A549 (cell line): Measurements from ENCODE around the gene MYH11. TPM values are rescaled to one million over a fixed set of nuclear protein-coding genes. Genes with fewer than 3 reads are reported as not detected.

Experiments
- ATAC-seq, 2 experiments: fragments of 200-7000 bp in 1 of 2; fragments of >200 bp in 1 of 2; cut with Nextera tagmentation in 1 of 2; cut with Tn5 transposase in 1 of 2; 3 replicates each; pipeline versions ENCODE4 v1.8.0 to v1.9.1; 2018 to 2020; ENCODE audit warnings: mild to moderate bottlenecking in 1 of 2, moderate library complexity in 1 of 2
- CTCF ChIA-PET: fragments of 300-600 bp; sonication (Branson Sonifier 250); formaldehyde crosslinking; extraction: SDS; loops from one replicate; lab custom pipeline; 2021; ENCODE audit warnings: antibody characterized with exemption, inconsistent platforms; lab: Yijun Ruan, JAX
- POLR2A ChIA-PET: fragments of 350-600 bp; formaldehyde crosslinking; extraction: SDS; loops from one replicate; lab custom pipeline; 2021; ENCODE audit warnings: antibody characterized with exemption, inconsistent platforms; lab: Yijun Ruan, JAX
- DNase-seq, 2 experiments: peaks; one replicate each; pipeline versions ENCODE4 v3.0.0 to v3.0.0-alpha.2; 2011 to 2016; ENCODE audit warnings: low read depth in 1 of 2, low spot score in 1 of 2
- FAIRE-seq: peaks from 2 replicates; lab custom pipeline; 2011; peaks lifted over from hg19 to GRCh38; lab: Jason Lieb, UNC
- H3K27ac ChIP-seq, 2 experiments: fragments of >200 bp; sonication (Bioruptor Twin); formaldehyde crosslinking; 3 replicates each; pipeline ENCODE4 v1.5.1; 2016 to 2017
- H3K4me1 ChIP-seq: fragments of >200 bp; sonication (Bioruptor Twin); formaldehyde crosslinking; 3 replicates; pipeline ENCODE4 v1.6.1; 2016
- H3K4me2 ChIP-seq: fragments of >200 bp; sonication (Bioruptor Twin); formaldehyde crosslinking; 3 replicates; pipeline ENCODE4 v1.6.1; 2016
- H3K4me3 ChIP-seq: fragments of >200 bp; sonication (Bioruptor Twin); formaldehyde crosslinking; 3 replicates; pipeline ENCODE4 v1.5.1; 2016
- H3K9me3 ChIP-seq: fragments of >200 bp; sonication (Bioruptor Twin); formaldehyde crosslinking; 3 replicates; pipeline ENCODE4 v1.6.1; 2016
- CBX2 ChIP-seq: fragments of 200-600 bp; sonication (generic); IDR thresholded peaks from 2 replicates; pipeline ENCODE4 v1.6.1; 2016; ENCODE audit warnings: low read depth, mild to moderate bottlenecking, borderline replicate concordance
- CBX8 ChIP-seq: fragments of 200-600 bp; sonication (generic); IDR thresholded peaks from 2 replicates; pipeline ENCODE4 v1.6.1; 2016
- CEBPB ChIP-seq, 2 experiments: fragments of >200 bp in 1 of 2; sonication (Bioruptor Twin) in 1 of 2; formaldehyde crosslinking in 1 of 2; IDR thresholded peaks; 2 replicates each; pipeline ENCODE4 v1.6.1; 2012 to 2016
- CHD2 ChIP-seq: fragments of 150-350 bp; IDR thresholded peaks from 2 replicates; pipeline ENCODE4 v1.6.1; 2014; ENCODE audit warnings: low read length; ENCODE audit not compliant: partially characterized antibody
- EHF ChIP-seq: fragments of 250-450 bp; sonication (Bioruptor Pico); IDR thresholded peaks from 2 replicates; pipeline ENCODE4 v1.5.0; 2020; ENCODE audit warnings: mild to moderate bottlenecking
- ESRRA ChIP-seq: fragments of 150-350 bp; IDR thresholded peaks from 2 replicates; pipeline ENCODE4 v1.6.1; 2014; ENCODE audit warnings: mild to moderate bottlenecking, low read length, borderline replicate concordance
- FOSB ChIP-seq: fragments of 250-450 bp; sonication (Bioruptor Pico); IDR thresholded peaks from 2 replicates; pipeline ENCODE4 v1.5.0; 2020; ENCODE audit warnings: mild to moderate bottlenecking, moderate library complexity
- GATA3 ChIP-seq: IDR thresholded peaks from 2 replicates; pipeline ENCODE4 v1.6.1; 2012; ENCODE audit warnings: borderline replicate concordance
- HEYL ChIP-seq: fragments of 250-450 bp; sonication (Bioruptor Pico); IDR thresholded peaks from 2 replicates; pipeline ENCODE4 v1.8.0; 2021; ENCODE audit warnings: mild to moderate bottlenecking, moderate library complexity
- HOXB13 ChIP-seq: fragments of 250-450 bp; sonication (Bioruptor Pico); IDR thresholded peaks from 2 replicates; pipeline ENCODE4 v1.5.0; 2020; ENCODE audit warnings: low read depth, mild to moderate bottlenecking, moderate library complexity
- NFE2L2 ChIP-seq: fragments of 150-350 bp; conservative IDR thresholded peaks from 2 replicates; pipeline ENCODE4 v1.6.1; 2014; ENCODE audit warnings: low read length
- NPAS2 ChIP-seq: fragments of 250-450 bp; sonication (Bioruptor Pico); IDR thresholded peaks from 2 replicates; pipeline ENCODE4 v1.8.0; 2022; ENCODE audit warnings: mild to moderate bottlenecking, moderate library complexity, borderline replicate concordance
- NR3C1 ChIP-seq: fragments of >200 bp; sonication (Bioruptor Twin); formaldehyde crosslinking; IDR thresholded peaks from 3 replicates; pipeline ENCODE4 v1.6.1; 2017
- POLR2A ChIP-seq: IDR thresholded peaks from 2 replicates; pipeline ENCODE4 v1.6.1; 2012; ENCODE audit warnings: mild to moderate bottlenecking, low read length
- POLR2AphosphoS2 ChIP-seq: conservative IDR thresholded peaks from 2 replicates; pipeline ENCODE4 v1.6.1; 2012; ENCODE audit warnings: low read length, improper control_type of control experiment, inconsistent platforms
- RAD21 ChIP-seq, 2 experiments: fragments of >200 bp in 1 of 2; sonication (Bioruptor Twin) in 1 of 2; formaldehyde crosslinking in 1 of 2; IDR thresholded peaks in 1 of 2; conservative IDR thresholded peaks in 1 of 2; 2 replicates in 1 of 2; 3 replicates in 1 of 2; pipeline ENCODE4 v1.6.1; 2012 to 2018; ENCODE audit warnings: inconsistent platforms in 1 of 2
- RNF2 ChIP-seq: fragments of 200-600 bp; sonication (generic); IDR thresholded peaks from 2 replicates; pipeline ENCODE4 v1.6.1; 2016; ENCODE audit warnings: low read depth, mild to moderate bottlenecking, antibody characterized with exemption, moderate library complexity, borderline replicate concordance
- SMC3 ChIP-seq: fragments of >200 bp; sonication (Bioruptor Twin); formaldehyde crosslinking; IDR thresholded peaks from 3 replicates; pipeline ENCODE4 v1.6.1; 2018; ENCODE audit warnings: inconsistent platforms
- SREBF2 ChIP-seq: fragments of 450-650 bp; IDR thresholded peaks from 2 replicates; pipeline ENCODE4 v1.6.1; 2014; ENCODE audit warnings: mild to moderate bottlenecking, moderate library complexity
- TP53 ChIP-seq: fragments of 250-450 bp; sonication (Bioruptor Pico); IDR thresholded peaks from 2 replicates; pipeline ENCODE4 v1.5.0; 2021; ENCODE audit warnings: mild to moderate bottlenecking, moderate library complexity
- ZC3H11A ChIP-seq: fragments of 450-650 bp; IDR thresholded peaks from 2 replicates; pipeline ENCODE4 v1.6.1; 2014; ENCODE audit warnings: antibody characterized with exemption, mild to moderate bottlenecking
- ZSCAN20 ChIP-seq: fragments of 250-450 bp; sonication (Bioruptor Pico); IDR thresholded peaks from 2 replicates; pipeline ENCODE4 v1.8.0; 2022; ENCODE audit warnings: mild to moderate bottlenecking, moderate library complexity
- WGBS: methylation state at CpG from one replicate; pipeline ENCODE4 v1.1.6; 2017; ENCODE audit errors: missing lambda C conversion rate; 5-methylcytosine and 5-hydroxymethylcytosine counted together
- polyA plus RNA-seq, 4 experiments: library from polyadenylated mRNA; depleted of rRNA in 3 of 4; stranded (reverse); fragments of >200 nt; fragmentation: RNase III in 1 of 4; extraction: RNeasy Plus Mini Kit Qiagen cat#74134 plus additional on column Dnase treatment in 1 of 4; gene quantifications; 2 replicates in 3 of 4; 3 replicates in 1 of 4; pipeline ENCODE4 v1.2.3, GENCODE V29; 2011 to 2017
- TF ChIP-seq, protein P1 (sequence below): fragments of >200 bp; sonication (Bioruptor Twin); formaldehyde crosslinking; IDR thresholded peaks from 2 replicates; pipeline ENCODE4 v1.6.1; 2016
- TF ChIP-seq, protein P2 (sequence below): fragments of >200 bp; sonication (Bioruptor Twin); formaldehyde crosslinking; IDR thresholded peaks from 3 replicates; pipeline ENCODE4 v1.5.1; 2016
- TF ChIP-seq, protein P3 (sequence below): IDR thresholded peaks from 2 replicates; pipeline ENCODE4 v1.6.1; 2012
- TF ChIP-seq, protein P4 (sequence below): fragments of 250-450 bp; sonication (Bioruptor Pico); IDR thresholded peaks from 2 replicates; pipeline ENCODE4 v1.5.0; 2021; ENCODE audit warnings: mild to moderate bottlenecking, moderate library complexity, borderline replicate concordance

Gene MYH11
- polyA plus RNA-seq, 2 of the 4 experiments (the other 2 are of a cell fraction): 0.03 to 0.09 TPM

DNA sequence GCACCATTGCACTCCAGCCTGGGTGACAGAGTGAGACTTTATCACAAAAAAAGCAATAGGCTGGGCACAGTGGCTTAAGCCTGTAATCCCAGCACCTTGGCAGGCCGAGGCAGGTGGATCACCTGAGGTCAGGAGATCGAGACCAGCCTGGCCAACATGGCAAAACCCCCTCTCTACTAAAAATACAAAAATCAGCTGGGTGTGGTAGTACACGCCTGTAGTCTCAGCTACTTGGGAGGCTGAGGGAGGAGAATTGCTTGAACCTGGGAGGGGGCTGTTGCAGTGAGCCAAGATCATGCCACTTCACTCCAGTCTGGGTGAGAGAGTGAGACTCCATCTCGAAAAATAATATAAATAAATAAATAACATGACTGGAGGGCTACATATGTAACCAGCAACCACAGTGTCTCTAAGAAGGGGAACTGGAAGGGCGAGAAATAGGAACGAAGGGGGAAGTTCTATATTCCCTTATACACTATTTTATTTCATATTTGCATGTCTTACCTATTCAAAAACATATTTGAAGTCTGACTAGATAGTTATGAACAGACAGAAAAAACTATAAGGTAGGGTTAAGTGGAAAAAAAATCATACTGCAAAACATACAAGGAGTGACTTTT lies 25.9 kb downstream of the MYH11 start:
- no peak overlapping the region for H3K27ac ChIP-seq
- POLR2A ChIA-PET: no interaction called here
- H3K9me3 ChIP-seq: no peaks in the 10 kb centered on the region
- CTCF ChIA-PET: interaction anchor here (0.6 to 1.7 kb wide), 2 partner anchors 14 to 53 kb away, joined by 3 to 5 read pairs; no protein-coding TSS in a partner anchor
- no peak for FAIRE-seq
- ATAC-seq: no peak
- H3K4me3 ChIP-seq: no peak overlapping the region
- no peak for TF ChIP-seq HOXB13 (CRISPR knock-in tag)
- TF ChIP-seq CHD2: no peak
- TF ChIP-seq, protein P1, sequence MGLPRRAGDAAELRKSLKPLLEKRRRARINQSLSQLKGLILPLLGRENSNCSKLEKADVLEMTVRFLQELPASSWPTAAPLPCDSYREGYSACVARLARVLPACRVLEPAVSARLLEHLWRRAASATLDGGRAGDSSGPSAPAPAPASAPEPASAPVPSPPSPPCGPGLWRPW: no peak
- no peak for TF ChIP-seq GATA3
- no peak for TF ChIP-seq POLR2AphosphoS2
- TF ChIP-seq NFE2L2: no peak
- TF ChIP-seq SMC3: no peak
- no peak for TF ChIP-seq TP53 (CRISPR knock-in tag)
- TF ChIP-seq CBX2: no peak
- TF ChIP-seq, protein P2, sequence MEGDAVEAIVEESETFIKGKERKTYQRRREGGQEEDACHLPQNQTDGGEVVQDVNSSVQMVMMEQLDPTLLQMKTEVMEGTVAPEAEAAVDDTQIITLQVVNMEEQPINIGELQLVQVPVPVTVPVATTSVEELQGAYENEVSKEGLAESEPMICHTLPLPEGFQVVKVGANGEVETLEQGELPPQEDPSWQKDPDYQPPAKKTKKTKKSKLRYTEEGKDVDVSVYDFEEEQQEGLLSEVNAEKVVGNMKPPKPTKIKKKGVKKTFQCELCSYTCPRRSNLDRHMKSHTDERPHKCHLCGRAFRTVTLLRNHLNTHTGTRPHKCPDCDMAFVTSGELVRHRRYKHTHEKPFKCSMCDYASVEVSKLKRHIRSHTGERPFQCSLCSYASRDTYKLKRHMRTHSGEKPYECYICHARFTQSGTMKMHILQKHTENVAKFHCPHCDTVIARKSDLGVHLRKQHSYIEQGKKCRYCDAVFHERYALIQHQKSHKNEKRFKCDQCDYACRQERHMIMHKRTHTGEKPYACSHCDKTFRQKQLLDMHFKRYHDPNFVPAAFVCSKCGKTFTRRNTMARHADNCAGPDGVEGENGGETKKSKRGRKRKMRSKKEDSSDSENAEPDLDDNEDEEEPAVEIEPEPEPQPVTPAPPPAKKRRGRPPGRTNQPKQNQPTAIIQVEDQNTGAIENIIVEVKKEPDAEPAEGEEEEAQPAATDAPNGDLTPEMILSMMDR: no peak
- TF ChIP-seq RNF2: no peak
- TF ChIP-seq RAD21 (conservative IDR thresholded peaks at IDR 0.05 in 1 of 2, IDR thresholded peaks at IDR 0.05 in 1 of 2): no peak
- no peak for TF ChIP-seq FOSB
- no peak for TF ChIP-seq NR3C1
- TF ChIP-seq, protein P3, sequence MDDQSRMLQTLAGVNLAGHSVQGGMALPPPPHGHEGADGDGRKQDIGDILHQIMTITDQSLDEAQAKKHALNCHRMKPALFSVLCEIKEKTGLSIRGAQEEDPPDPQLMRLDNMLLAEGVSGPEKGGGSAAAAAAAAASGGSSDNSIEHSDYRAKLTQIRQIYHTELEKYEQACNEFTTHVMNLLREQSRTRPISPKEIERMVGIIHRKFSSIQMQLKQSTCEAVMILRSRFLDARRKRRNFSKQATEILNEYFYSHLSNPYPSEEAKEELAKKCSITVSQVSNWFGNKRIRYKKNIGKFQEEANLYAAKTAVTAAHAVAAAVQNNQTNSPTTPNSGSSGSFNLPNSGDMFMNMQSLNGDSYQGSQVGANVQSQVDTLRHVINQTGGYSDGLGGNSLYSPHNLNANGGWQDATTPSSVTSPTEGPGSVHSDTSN: no peak
- WGBS: 46% methylated on average over 6 of the region's 6 CpGs
- no peak overlapping the region for H3K4me2 ChIP-seq
- DNase-seq: no peak
- H3K4me1 ChIP-seq: no peaks in the 10 kb centered on the region

DNA sequence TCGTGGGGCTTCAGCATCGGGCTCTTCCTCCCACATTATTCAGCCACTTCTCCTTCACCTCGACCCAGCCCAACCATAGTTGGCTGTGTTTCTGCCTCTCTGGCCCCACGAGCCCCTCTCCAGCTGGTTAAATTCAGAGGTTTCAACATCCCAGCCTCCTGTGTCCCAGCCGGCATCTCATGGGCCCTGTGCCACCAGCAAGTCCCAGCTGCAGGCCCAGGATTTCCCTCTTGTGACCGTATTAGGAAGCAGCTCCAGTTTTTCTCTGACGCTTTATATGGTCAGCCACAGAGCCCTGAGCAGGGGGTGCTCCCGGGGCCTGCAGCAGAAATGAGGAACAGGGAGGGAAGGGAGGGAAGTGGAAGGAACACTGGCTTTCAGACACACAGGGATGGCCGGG lies 27.4 kb downstream of the MYH11 start:
- Histone ChIP-seq H3K4me3 (no peak overlapping the region), H3K27ac (no peak overlapping the region), H3K9me3 (no peaks in the 10 kb centered on the region)
- POLR2A ChIA-PET: no interaction called here
- DNase-seq: no peak
- 71% methylated on average over 9 of the region's 9 CpGs for WGBS
- peak; percentile 20 to 40; a peak in 2 of 6 replicates for ATAC-seq
- FAIRE-seq: no peak
- no peak for TF ChIP-seq TP53 (CRISPR knock-in tag)
- TF ChIP-seq NPAS2 (CRISPR knock-in tag): no peak
- no peak for TF ChIP-seq POLR2AphosphoS2
- TF ChIP-seq EHF: no peak
- no peak for TF ChIP-seq ESRRA
- no peak for TF ChIP-seq ZC3H11A
- TF ChIP-seq CBX8: no peak
- TF ChIP-seq ZSCAN20 (CRISPR knock-in tag): no peak
- no peak for TF ChIP-seq SREBF2
- TF ChIP-seq CEBPB (IDR thresholded peaks at IDR 0.05): no peak
- TF ChIP-seq, protein P4, sequence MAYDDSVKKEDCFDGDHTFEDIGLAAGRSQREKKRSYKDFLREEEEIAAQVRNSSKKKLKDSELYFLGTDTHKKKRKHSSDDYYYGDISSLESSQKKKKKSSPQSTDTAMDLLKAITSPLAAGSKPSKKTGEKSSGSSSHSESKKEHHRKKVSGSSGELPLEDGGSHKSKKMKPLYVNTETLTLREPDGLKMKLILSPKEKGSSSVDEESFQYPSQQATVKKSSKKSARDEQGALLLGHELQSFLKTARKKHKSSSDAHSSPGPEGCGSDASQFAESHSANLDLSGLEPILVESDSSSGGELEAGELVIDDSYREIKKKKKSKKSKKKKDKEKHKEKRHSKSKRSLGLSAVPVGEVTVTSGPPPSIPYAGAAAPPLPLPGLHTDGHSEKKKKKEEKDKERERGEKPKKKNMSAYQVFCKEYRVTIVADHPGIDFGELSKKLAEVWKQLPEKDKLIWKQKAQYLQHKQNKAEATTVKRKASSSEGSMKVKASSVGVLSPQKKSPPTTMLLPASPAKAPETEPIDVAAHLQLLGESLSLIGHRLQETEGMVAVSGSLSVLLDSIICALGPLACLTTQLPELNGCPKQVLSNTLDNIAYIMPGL (CRISPR knock-in tag): no peak
- TF ChIP-seq RNF2: no peak
- TF ChIP-seq SMC3: no peak
- TF ChIP-seq POLR2A: no peak
- TF ChIP-seq FOSB: no peak
- no peak for TF ChIP-seq HEYL (CRISPR knock-in tag)
- TF ChIP-seq RAD21 (conservative IDR thresholded peaks at IDR 0.05 in 1 of 2, IDR thresholded peaks at IDR 0.05 in 1 of 2): no peak
- TF ChIP-seq, all 56 proteins: peak for 0
- H3K4me2 ChIP-seq: no peak overlapping the region
- CTCF ChIA-PET: interaction anchor here (1.4 to 1.7 kb wide), 2 partner anchors 52 kb away, joined by 5 read pairs; no protein-coding TSS in a partner anchor
- H3K4me1 ChIP-seq: no peaks in the 10 kb centered on the region
